Memory B cell (primary cell): ENCODE measurements around the gene MEG3.

Source experiments
- ATAC-seq: fragments of 150-1000 bp; cut with Tn5 transposase; 2 replicates; pipeline ENCODE4 v1.10.0; 2021; ENCODE audit warnings: low read depth, mild to moderate bottlenecking, moderate library complexity
- DNase-seq, 2 donors: peaks; one replicate each; pipeline ENCODE4 v3.0.0; 2022; ENCODE audit warnings: low spot score in 2 of 2
- H3K27ac Mint-ChIP-seq: one replicate; pipeline ENCODE4 v1.8.0; 2022; ENCODE audit warnings: mild to moderate bottlenecking, moderate library complexity, mixed read lengths
- H3K27me3 Mint-ChIP-seq: one replicate; pipeline ENCODE4 v1.8.0; 2022; ENCODE audit warnings: mixed read lengths
- H3K36me3 Mint-ChIP-seq: one replicate; pipeline ENCODE4 v1.8.0; 2022; ENCODE audit warnings: mild to moderate bottlenecking, mixed read lengths
- H3K4me1 Mint-ChIP-seq: one replicate; pipeline ENCODE4 v1.8.0; 2022; ENCODE audit warnings: mixed read lengths
- H3K4me3 Mint-ChIP-seq: one replicate; pipeline ENCODE4 v1.8.0; 2022; ENCODE audit warnings: mild to moderate bottlenecking, moderate library complexity, mixed read lengths
- H3K9me3 Mint-ChIP-seq: one replicate; pipeline ENCODE4 v1.8.0; 2022; ENCODE audit warnings: mixed read lengths

The MEG3 gene

GRCh38 chr14:100906420-100906819 is 80.5 kb downstream of the MEG3 start:
- Mint-ChIP-seq H3K9me3 (no peaks in the 10 kb centered on the region), H3K36me3 (no peaks in the 10 kb centered on the region), H3K27ac (no peak overlapping the region), H3K4me3 (no peak overlapping the region), H3K27me3 (peaks cover 9% of the 10 kb centered on the region), H3K4me1 (no peaks in the 10 kb centered on the region)
- ATAC-seq (no peak), DNase-seq (no peak)

GRCh38 chr14:100907240-100907639 is 81.3 kb downstream of the MEG3 start:
- H3K27me3 Mint-ChIP-seq, result peaks cover 6% of the 10 kb centered on the region
- no peak for ATAC-seq
- no peaks in the 10 kb centered on the region for H3K9me3 Mint-ChIP-seq
- H3K4me3 Mint-ChIP-seq, result no peak overlapping the region
- H3K36me3 Mint-ChIP-seq, result no peaks in the 10 kb centered on the region
- H3K27ac Mint-ChIP-seq, result no peak overlapping the region
- H3K4me1 Mint-ChIP-seq, result no peaks in the 10 kb centered on the region
- DNase-seq, result no peak

- H3K27me3 Mint-ChIP-seq, result no peaks in the 10 kb centered on the region
- no peak overlapping the region for H3K27ac Mint-ChIP-seq
Observed at GRCh38 chr14:100909439-100909838, 83.5 kb downstream of the MEG3 start.

More at GRCh38 chr14:100909439-100909838, 83.5 kb downstream of the MEG3 start:
- H3K9me3 Mint-ChIP-seq, result peaks cover 2% of the 10 kb centered on the region
- ATAC-seq (no peak), DNase-seq (no peak)
- H3K4me1 Mint-ChIP-seq, result no peaks in the 10 kb centered on the region
- H3K36me3 Mint-ChIP-seq, result no peaks in the 10 kb centered on the region
- no peak overlapping the region for H3K4me3 Mint-ChIP-seq
